ENCODE data around the gene PFKP. TPM values are rescaled to one million over a fixed set of nuclear protein-coding genes. Genes with fewer than 3 reads are reported as not detected.

PFKP gene
- total RNA-seq, 1 donor, result 111 TPM

GRCh38 chr10:3145366-3145765 lies 78.0 kb downstream of the PFKP start:
- no peak for DNase-seq (ENCODE audit: low read depth)
- no peak overlapping the region for H3K4me3 ChIP-seq (ENCODE audit: low read depth, low read length)
- TF ChIP-seq CTCF (IDR thresholded peaks at IDR 0.05; ENCODE audit: insufficient read depth, low read length), result no peak

DNA sequence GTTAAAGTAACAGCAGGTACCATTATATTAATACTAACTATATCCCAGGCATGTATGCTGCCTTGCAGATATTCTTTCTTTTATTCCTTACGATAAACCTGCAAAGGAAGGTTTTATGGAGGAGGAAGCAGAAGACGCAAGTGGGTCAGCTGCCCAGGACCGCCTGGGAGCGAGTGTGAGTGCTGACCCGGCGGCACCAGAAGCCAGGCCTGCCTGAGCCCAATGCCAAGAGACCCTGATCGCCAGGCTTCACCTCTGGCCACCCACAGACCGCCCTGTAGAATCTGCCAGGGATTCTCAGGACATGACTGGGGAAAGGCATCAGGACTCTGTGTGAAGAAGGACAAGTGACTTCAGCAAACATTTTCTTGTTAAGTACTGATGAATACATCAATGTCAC lies 78.9 kb downstream of the PFKP start:
- no peak for TF ChIP-seq CTCF (IDR thresholded peaks at IDR 0.05; ENCODE audit: insufficient read depth, low read length)
- no peak overlapping the region for H3K4me3 ChIP-seq (ENCODE audit: low read depth, low read length)

GRCh38 chr10:3147117-3147820 lies 79.9 kb downstream of the PFKP start:
- H3K4me3 ChIP-seq (ENCODE audit: low read depth, low read length), result no peak overlapping the region

More for the DNA sequence above, 78.9 kb downstream of the PFKP start:
- no peak for DNase-seq (ENCODE audit: low read depth)

DNA sequence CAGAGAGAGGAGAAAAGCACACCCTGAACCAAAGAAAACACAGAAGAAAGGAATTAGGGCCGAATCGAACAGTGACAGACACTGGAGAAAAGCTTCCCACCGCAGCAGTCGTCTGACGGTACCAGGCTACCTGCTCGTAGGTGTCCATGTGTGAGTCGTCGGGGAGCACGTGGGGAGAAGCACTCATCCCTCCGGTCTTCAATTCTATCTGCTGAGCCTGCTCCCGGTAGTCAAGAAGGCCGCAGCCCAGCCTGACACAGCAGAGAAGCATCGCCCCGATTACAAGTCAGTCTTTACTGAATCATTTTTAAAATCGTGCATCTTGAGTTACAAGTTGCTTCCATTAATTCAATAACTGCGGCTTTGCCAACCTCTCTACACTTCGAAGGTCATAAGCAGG lies 80.7 kb downstream of the PFKP start:
- TF ChIP-seq CTCF (IDR thresholded peaks at IDR 0.05; ENCODE audit: insufficient read depth, low read length), result no peak

More at GRCh38 chr10:3147117-3147820, 79.9 kb downstream of the PFKP start:
- no peak for TF ChIP-seq CTCF (IDR thresholded peaks at IDR 0.05; ENCODE audit: insufficient read depth, low read length)
- no peak for DNase-seq (ENCODE audit: low read depth)

GRCh38 chr10:3148994-3149393 lies 81.6 kb downstream of the PFKP start:
- no peak overlapping the region for H3K4me3 ChIP-seq (ENCODE audit: low read depth, low read length)
- no peak for TF ChIP-seq CTCF (IDR thresholded peaks at IDR 0.05; ENCODE audit: insufficient read depth, low read length)
- no peak for DNase-seq (ENCODE audit: low read depth)

More for the DNA sequence above, 80.7 kb downstream of the PFKP start:
- H3K4me3 ChIP-seq (ENCODE audit: low read depth, low read length), result no peak overlapping the region
- no peak for DNase-seq (ENCODE audit: low read depth)

DNA sequence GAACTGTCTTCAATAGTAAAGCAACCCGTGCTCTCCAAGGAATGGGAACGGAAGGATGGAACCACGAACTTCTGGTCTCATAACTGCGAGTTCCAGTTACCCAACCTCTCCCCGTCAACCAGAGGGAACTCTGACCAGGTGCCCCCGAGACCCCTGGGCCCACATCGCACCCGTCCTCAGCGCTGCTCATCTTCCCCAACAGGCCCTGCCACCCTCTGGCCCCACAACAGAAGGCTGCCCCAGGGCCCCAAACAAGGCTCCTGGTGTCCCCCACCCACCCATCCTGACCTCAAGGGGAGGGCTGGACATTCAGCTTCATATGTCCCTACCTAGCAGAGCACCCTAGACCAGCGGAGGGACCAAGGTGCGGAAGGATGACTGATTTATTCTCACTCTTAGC lies 82.6 kb downstream of the PFKP start:
- no peak overlapping the region for H3K4me3 ChIP-seq (ENCODE audit: low read depth, low read length)
- TF ChIP-seq CTCF (IDR thresholded peaks at IDR 0.05; ENCODE audit: insufficient read depth, low read length), result no peak
- no peak for DNase-seq (ENCODE audit: low read depth)

- no peak for DNase-seq (ENCODE audit: low read depth)
- TF ChIP-seq CTCF (IDR thresholded peaks at IDR 0.05; ENCODE audit: insufficient read depth, low read length), result no peak
- H3K4me3 ChIP-seq (ENCODE audit: low read depth, low read length), result no peak overlapping the region
Measured at GRCh38 chr10:3150366-3150765, 83.0 kb downstream of the PFKP start.

All from fibroblast of the aortic adventitia (primary cell).